H1 (cell line): ENCODE data around the gene LMOD2. TPM values are rescaled to one million over a fixed set of nuclear protein-coding genes. Genes with fewer than 3 reads are reported as not detected.

ENCODE experiments used
- GABPA ChIP-seq: IDR thresholded peaks from 2 replicates; pipeline ENCODE4 v1.6.1; 2011; ENCODE audit warnings: mild to moderate bottlenecking, low read length, moderate library complexity, borderline replicate concordance; ENCODE audit not compliant: insufficient read depth
- NANOG ChIP-seq: IDR thresholded peaks from 2 replicates; pipeline ENCODE4 v1.6.1; 2011; ENCODE audit warnings: low read length, low read depth, mild to moderate bottlenecking, inconsistent platforms; ENCODE audit not compliant: insufficient read depth, poor library complexity, severe bottlenecking
- SIX5 ChIP-seq: IDR thresholded peaks from 2 replicates; pipeline ENCODE4 v1.6.1; 2011; ENCODE audit warnings: mild to moderate bottlenecking, low read depth, low read length
- ZNF274 ChIP-seq: IDR thresholded peaks from 2 replicates; pipeline ENCODE4 v1.7.0; 2012; ENCODE audit warnings: low read length, borderline replicate concordance; ENCODE audit errors: extremely low read depth
- polyA plus RNA-seq, 7 experiments: library from polyadenylated mRNA; depleted of rRNA in 3 of 7; stranded (reverse) in 5 of 7; unstranded in 2 of 7; fragments of >200 nt in 5 of 7; fragments of 200-250 nt in 2 of 7; gene quantifications; 1 replicate in 5 of 7; 2 replicates in 1 of 7; 4 replicates in 1 of 7; pipeline versions ENCODE4 v1.2.1 to v1.2.3, GENCODE V29; 2011 to 2013; ENCODE audit warnings: missing spikeins in 2 of 7, mixed read lengths in 2 of 7
- total RNA-seq: library from RNA; stranded (reverse); fragmentation: NEBNext Ultra II Directional; extraction: Animal tissue kit (Norgen Biotek cat#: 25700); gene quantifications from 2 replicates; pipeline ENCODE4 v1.2.1, GENCODE V29; 2021

Gene LMOD2
- total and polyA plus RNA-seq, 2 of the 8 experiments (the other 6 are each of a cell fraction or from before 2014, with no cell fraction given), result 0.03 to 0.22 TPM

DNA sequence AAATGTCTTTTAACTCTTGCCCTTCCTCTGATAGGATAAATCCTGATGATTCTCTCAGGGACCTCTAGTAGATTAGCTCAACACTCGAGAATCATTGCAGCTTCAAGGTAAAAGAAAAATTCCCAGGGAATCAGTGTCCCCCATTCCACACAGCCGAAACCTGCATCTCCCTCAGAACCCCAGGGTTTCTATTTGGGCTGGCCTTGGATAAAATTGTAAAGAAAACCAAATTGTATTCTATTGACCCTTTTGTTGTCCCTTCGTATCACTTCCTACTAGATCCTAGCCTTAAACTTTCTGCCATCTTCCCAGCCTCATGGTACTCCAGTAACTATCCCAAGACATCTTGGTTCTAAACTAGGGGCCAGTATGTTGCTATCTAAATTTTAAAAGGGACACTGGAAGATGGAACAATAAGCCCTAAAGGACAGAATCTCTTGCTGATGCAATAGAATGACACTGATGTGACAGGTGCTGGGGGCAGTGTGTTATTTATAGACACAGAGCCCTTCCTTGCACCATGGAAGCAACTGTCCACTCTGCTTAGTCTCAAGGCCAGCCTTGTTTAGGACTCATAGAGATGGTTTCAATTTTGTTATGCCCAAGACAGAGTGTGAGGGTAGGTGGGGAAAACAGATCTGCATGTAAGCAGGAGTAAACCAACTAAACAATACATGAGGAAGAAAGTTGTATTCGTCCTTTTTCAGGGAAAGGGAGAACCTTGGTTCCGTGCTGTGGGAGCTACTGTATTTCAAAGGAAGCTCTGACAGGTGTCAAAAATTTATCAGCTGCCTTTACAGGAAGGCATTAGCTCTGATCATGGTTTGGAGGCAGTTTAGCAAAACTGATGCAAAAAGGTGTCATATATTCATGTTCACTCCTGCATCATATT is 46.4 kb upstream of the LMOD2 start (continued):
- TF ChIP-seq GABPA (no peak), SIX5 (no peak), NANOG (no peak), ZNF274 (no peak)
